Cardiac muscle cell (in vitro differentiated cells and primary cell): ENCODE results near the gene LEF1. TPM values are rescaled to one million over a fixed set of nuclear protein-coding genes. Genes with fewer than 3 reads are reported as not detected.

Experiments
- DNase-seq, 2 donors: peaks; one replicate each; pipeline versions ENCODE4 v3.0.0 to v3.0.0-alpha.2; 2010 to 2017; ENCODE audit warnings: low read depth in 1 of 2, low spot score in 1 of 2
- H3K27ac ChIP-seq: fragments of 200-600 bp; sonication (generic); 2 replicates; pipeline ENCODE4 v1.5.1; 2016
- H3K27me3 ChIP-seq: fragments of 200-600 bp; sonication (generic); 2 replicates; pipeline ENCODE4 v1.6.0; 2016; ENCODE audit warnings: control low read depth
- H3K36me3 ChIP-seq: fragments of 200-600 bp; sonication (generic); 2 replicates; pipeline ENCODE4 v1.5.1; 2016; ENCODE audit warnings: control low read depth
- H3K4me1 ChIP-seq: fragments of 200-600 bp; sonication (generic); 2 replicates; pipeline ENCODE4 v1.8.1; 2017; ENCODE audit warnings: low read depth, mild to moderate bottlenecking, mixed run types
- H3K4me3 ChIP-seq: fragments of 200-600 bp; sonication (generic); 2 replicates; pipeline ENCODE4 v1.5.1; 2016; ENCODE audit warnings: mild to moderate bottlenecking
- H3K9me3 ChIP-seq: fragments of 200-600 bp; sonication (generic); 2 replicates; pipeline ENCODE4 v1.5.1; 2017; ENCODE audit warnings: low read depth, mild to moderate bottlenecking, control low read depth
- polyA plus RNA-seq: library from polyadenylated mRNA; unstranded; fragments of >200 nt; fragmentation: Nextera tagmentation; extraction: Ambion mirVana; gene quantifications from 2 replicates; pipeline ENCODE4 v1.2.1, GENCODE V29; 2016
- total RNA-seq: library from RNA; depleted of rRNA; stranded (reverse); fragments of >200 nt; gene quantifications from 2 replicates; pipeline ENCODE4 v1.2.3, GENCODE V29; 2016
- TF ChIP-seq, protein P1 (sequence below): IDR thresholded peaks from 2 replicates; pipeline ENCODE4 v1.5.1; 2012; ENCODE audit warnings: low read depth, mild to moderate bottlenecking, low read length

LEF1 gene
- total and polyA plus RNA-seq, 2 experiments from 2014 or later = 69.1 to 70.3 TPM

DNA sequence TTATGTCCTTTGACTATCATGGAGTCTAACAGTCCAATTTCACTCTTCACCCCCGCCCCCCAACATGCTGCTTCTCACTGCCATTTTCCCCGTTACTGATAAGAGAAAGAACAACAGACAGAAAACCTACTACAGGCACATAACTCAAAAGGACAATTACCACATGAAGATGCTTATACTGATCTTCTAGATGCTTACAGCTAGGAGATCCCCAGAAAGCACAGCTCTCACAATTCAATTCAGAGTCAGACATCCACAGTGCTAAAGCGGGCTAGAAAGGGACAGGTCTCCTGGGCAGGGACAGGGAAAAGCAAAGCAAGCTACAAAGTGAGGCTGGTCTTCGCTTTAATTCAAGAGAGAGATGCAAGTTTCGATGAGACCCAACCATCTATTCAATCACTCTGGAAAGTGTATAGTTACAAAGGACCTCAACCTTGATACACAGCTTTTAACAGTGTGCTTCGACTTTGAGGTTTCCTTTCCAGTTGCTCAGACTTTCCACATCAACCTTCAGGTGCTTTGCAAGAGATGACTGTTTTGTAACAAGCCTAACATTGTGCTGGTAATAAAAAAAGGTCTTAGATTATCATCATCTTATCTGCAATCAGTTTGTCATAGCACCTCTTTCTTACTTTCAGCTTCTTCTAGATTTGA lies 60.9 kb downstream of the LEF1 start:
- TF ChIP-seq, protein P1, sequence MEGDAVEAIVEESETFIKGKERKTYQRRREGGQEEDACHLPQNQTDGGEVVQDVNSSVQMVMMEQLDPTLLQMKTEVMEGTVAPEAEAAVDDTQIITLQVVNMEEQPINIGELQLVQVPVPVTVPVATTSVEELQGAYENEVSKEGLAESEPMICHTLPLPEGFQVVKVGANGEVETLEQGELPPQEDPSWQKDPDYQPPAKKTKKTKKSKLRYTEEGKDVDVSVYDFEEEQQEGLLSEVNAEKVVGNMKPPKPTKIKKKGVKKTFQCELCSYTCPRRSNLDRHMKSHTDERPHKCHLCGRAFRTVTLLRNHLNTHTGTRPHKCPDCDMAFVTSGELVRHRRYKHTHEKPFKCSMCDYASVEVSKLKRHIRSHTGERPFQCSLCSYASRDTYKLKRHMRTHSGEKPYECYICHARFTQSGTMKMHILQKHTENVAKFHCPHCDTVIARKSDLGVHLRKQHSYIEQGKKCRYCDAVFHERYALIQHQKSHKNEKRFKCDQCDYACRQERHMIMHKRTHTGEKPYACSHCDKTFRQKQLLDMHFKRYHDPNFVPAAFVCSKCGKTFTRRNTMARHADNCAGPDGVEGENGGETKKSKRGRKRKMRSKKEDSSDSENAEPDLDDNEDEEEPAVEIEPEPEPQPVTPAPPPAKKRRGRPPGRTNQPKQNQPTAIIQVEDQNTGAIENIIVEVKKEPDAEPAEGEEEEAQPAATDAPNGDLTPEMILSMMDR = no peak
- Histone ChIP-seq H3K27ac (no peak overlapping the region), H3K4me3 (no peak overlapping the region), H3K36me3 (no peaks in the 10 kb centered on the region), H3K27me3 (no peaks in the 10 kb centered on the region), H3K4me1 (peaks cover 24% of the 10 kb centered on the region), H3K9me3 (no peaks in the 10 kb centered on the region)
- DNase-seq = no peak

GRCh38 chr4:108107101-108107500 lies 61.6 kb downstream of the LEF1 start:
- DNase-seq = no peak
- Histone ChIP-seq H3K36me3 (no peaks in the 10 kb centered on the region), H3K9me3 (no peaks in the 10 kb centered on the region), H3K4me3 (no peak overlapping the region), H3K27ac (no peak overlapping the region), H3K27me3 (no peaks in the 10 kb centered on the region), H3K4me1 (peaks cover 17% of the 10 kb centered on the region)
- TF ChIP-seq, protein P1 = no peak

DNA sequence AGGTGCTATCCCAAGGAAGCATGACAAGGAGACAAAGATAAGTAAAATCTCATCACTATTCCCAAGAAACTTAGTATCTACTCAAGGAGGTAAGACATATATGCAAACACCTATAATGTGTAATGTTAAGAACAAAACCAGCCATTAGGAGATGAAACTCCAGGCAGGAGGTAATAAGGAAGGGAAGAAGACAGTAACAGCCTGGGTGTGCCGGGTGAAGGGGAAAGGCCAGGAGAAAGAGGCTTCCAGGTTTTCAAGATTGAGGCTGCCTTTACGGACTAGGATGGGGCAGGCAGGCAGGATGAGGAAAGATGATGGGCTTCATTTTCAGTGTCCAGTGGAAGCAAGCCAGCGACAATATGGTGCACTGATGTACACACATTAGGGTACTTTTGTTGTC lies 62.5 kb downstream of the LEF1 start:
- DNase-seq = no peak
- no peaks in the 10 kb centered on the region for H3K36me3 ChIP-seq
- H3K27ac ChIP-seq = no peak overlapping the region
- H3K27me3 ChIP-seq = no peaks in the 10 kb centered on the region
- H3K9me3 ChIP-seq = no peaks in the 10 kb centered on the region
- H3K4me1 ChIP-seq = peaks cover 17% of the 10 kb centered on the region
- no peak overlapping the region for H3K4me3 ChIP-seq
- TF ChIP-seq, protein P1 = no peak

DNA sequence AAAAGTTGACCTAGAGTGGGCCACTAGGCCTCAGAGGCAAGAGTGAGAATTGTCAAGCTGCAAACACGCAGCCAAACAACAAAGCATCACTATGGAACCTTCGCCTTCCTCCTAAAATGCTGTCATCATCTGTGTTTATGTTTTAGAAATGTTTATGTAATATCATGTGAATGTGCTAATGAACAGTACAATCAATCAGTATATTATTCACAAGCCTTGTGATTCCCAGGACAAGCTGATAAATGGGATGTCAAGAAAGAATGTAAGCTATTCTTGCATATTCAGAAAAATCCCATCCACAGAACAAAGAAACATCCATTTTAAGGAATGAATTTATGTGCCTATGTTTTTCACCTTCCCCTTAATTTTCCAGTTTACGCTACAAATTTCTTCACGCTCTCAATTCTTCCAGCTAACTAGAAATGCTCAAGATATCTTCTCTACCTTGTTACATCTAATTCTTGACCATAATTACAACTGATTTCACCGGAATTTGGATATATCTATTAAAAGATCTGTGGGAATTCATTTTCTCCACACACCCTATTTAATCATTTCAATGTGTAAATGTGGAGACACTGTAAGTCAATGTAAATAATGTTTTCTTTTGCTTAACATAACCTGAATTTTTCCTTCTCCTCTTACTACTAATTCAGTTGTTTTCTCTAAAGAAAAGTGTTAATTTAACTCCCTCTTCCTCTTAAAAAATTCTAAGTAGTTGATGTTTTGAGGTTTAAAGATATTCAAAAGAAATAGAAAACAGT lies 65.5 kb downstream of the LEF1 start:
- Histone ChIP-seq H3K4me3 (no peak overlapping the region), H3K4me1 (peaks cover 16% of the 10 kb centered on the region), H3K27ac (no peak overlapping the region), H3K27me3 (no peaks in the 10 kb centered on the region), H3K36me3 (no peaks in the 10 kb centered on the region), H3K9me3 (no peaks in the 10 kb centered on the region)
- TF ChIP-seq, protein P1 = no peak
- no peak for DNase-seq

GRCh38 chr4:108100827-108101226 lies 67.9 kb downstream of the LEF1 start:
- Histone ChIP-seq H3K36me3 (no peaks in the 10 kb centered on the region), H3K27ac (no peak overlapping the region), H3K27me3 (no peaks in the 10 kb centered on the region), H3K4me3 (no peak overlapping the region), H3K9me3 (no peaks in the 10 kb centered on the region), H3K4me1 (peaks cover 13% of the 10 kb centered on the region)
- TF ChIP-seq, protein P1 = no peak
- no peak for DNase-seq
